Prostate gland (tissue), 2 donors: ENCODE measurements around the gene SLC39A7.

Experiments
- POLR2AphosphoS5 ChIP-seq: sonication (generic); formaldehyde crosslinking; IDR thresholded peaks from one replicate; pipeline ENCODE4 v1.6.1; 2017; ENCODE audit warnings: antibody characterized with exemption
- TF ChIP-seq, protein P1 (sequence below), 4 experiments: fragments of 200-600 bp in 2 of 4; fragments of 450-650 bp in 2 of 4; sonication (generic) in 2 of 4; IDR thresholded peaks; 1 replicate in 3 of 4; 2 replicates in 1 of 4; pipeline ENCODE4 v1.5.1; 2016 to 2019; ENCODE audit warnings: antibody characterized with exemption in 4 of 4, mild to moderate bottlenecking in 2 of 4, moderate library complexity in 2 of 4

DNA sequence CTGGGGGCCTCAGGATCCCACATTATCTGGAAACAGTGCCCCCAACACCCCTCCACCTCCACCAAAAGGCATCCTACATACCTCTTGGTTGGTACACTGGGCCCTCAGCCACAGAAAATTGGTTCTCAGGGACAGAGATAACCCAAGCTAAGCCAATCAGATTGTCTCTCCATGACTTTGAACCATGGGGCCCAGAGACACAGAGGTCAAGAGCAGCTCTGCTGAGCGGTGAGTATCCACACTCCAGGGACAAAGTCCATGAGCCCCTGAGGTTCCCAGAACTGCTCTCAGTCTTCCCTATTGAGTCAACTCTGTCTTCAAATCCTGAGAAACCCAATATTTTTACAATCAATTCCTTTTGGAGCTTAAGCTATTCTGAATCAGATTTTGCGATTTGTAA, 43.7 kb upstream of the SLC39A7 start:
- TF ChIP-seq, protein P1, sequence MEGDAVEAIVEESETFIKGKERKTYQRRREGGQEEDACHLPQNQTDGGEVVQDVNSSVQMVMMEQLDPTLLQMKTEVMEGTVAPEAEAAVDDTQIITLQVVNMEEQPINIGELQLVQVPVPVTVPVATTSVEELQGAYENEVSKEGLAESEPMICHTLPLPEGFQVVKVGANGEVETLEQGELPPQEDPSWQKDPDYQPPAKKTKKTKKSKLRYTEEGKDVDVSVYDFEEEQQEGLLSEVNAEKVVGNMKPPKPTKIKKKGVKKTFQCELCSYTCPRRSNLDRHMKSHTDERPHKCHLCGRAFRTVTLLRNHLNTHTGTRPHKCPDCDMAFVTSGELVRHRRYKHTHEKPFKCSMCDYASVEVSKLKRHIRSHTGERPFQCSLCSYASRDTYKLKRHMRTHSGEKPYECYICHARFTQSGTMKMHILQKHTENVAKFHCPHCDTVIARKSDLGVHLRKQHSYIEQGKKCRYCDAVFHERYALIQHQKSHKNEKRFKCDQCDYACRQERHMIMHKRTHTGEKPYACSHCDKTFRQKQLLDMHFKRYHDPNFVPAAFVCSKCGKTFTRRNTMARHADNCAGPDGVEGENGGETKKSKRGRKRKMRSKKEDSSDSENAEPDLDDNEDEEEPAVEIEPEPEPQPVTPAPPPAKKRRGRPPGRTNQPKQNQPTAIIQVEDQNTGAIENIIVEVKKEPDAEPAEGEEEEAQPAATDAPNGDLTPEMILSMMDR (IDR thresholded peaks at IDR 0.05) = no peak
- TF ChIP-seq POLR2AphosphoS5 = no peak
